Measurements from ENCODE around the gene GPR137C. TPM values are rescaled to one million over a fixed set of nuclear protein-coding genes. Genes with fewer than 3 reads are reported as not detected.
A peak's percentile ranks its signal among the peaks of the same experiment; 100 is the strongest.

GPR137C gene
- polyA plus RNA-seq, 1 donor (not counting 4 experiments of a cell fraction or from before 2014, with no cell fraction given), result 0.05 TPM

- dilution Hi-C loops (cut with MboI; ENCODE audit: extremely low pct_ligation_motif_present, low sequenced_read_pairs), result no loop called here
- no peaks in the 10 kb centered on the region for H4K20me1 ChIP-seq (ENCODE audit: control insufficient read depth, extremely low read depth, insufficient read depth, low read length)
- H3K4me2 ChIP-seq (ENCODE audit: control insufficient read depth, extremely low read depth, insufficient read depth, low read depth, low read length), result no peak overlapping the region
- H3K27ac ChIP-seq (ENCODE audit: control insufficient read depth, insufficient read depth, low read length), result no peak overlapping the region
- H3K9ac ChIP-seq (ENCODE audit: control insufficient read depth, extremely low read depth, insufficient read depth, low read length), result no peak overlapping the region
- no peaks in the 10 kb centered on the region for H3K9me3 ChIP-seq (ENCODE audit: control insufficient read depth, low read depth, low read length)
- no peaks in the 10 kb centered on the region for H3K27me3 ChIP-seq (ENCODE audit: control insufficient read depth, extremely low read depth, insufficient read depth, low read length)
- TF ChIP-seq CTCF (optimal IDR thresholded peaks at IDR 0.05 in 1 of 3, IDR thresholded peaks at IDR 0.05 in 1 of 3, conservative IDR thresholded peaks at IDR 0.05 in 1 of 3; ENCODE audit: extremely low read depth in 1 of 3, insufficient read depth in 2 of 3, low read length in 3 of 3) (no peak), EZH2 (IDR thresholded peaks at IDR 0.05; ENCODE audit: low read length) (no peak)
- H3K79me2 ChIP-seq (ENCODE audit: control insufficient read depth, insufficient read depth, low read length), result no peaks in the 10 kb centered on the region
- H3K9me1 ChIP-seq (ENCODE audit: control insufficient read depth, extremely low read depth, insufficient read depth, low read length), result no peaks in the 10 kb centered on the region
- H3K4me1 ChIP-seq (ENCODE audit: control insufficient read depth, extremely low read depth, insufficient read depth, low read length), result no peaks in the 10 kb centered on the region
- DNase-seq (ENCODE audit: low read depth, low spot score) (no peak), FAIRE-seq (no peak)
- H2AFZ ChIP-seq (ENCODE audit: control insufficient read depth, low read length), result peak overlapping the region; percentile 59
- H3K36me3 ChIP-seq (ENCODE audit: control insufficient read depth in 2 of 2, extremely low read depth in 1 of 2, insufficient read depth in 2 of 2, low read length in 2 of 2), result no peaks in the 10 kb centered on the region
- no peak overlapping the region for H3K4me3 ChIP-seq (ENCODE audit: control insufficient read depth in 2 of 3, extremely low read depth in 1 of 3, insufficient read depth in 2 of 3, low read depth in 1 of 3, low read length in 3 of 3)
Observed at GRCh38 chr14:52602131-52602530, 49.5 kb downstream of the GPR137C start.

GRCh38 chr14:52607061-52607460 lies 54.4 kb downstream of the GPR137C start:
- H3K4me2 ChIP-seq (ENCODE audit: control insufficient read depth, extremely low read depth, insufficient read depth, low read depth, low read length), result no peak overlapping the region
- H3K4me3 ChIP-seq (ENCODE audit: control insufficient read depth in 2 of 3, extremely low read depth in 1 of 3, insufficient read depth in 2 of 3, low read depth in 1 of 3, low read length in 3 of 3), result no peak overlapping the region
- no peaks in the 10 kb centered on the region for H3K4me1 ChIP-seq (ENCODE audit: control insufficient read depth, extremely low read depth, insufficient read depth, low read length)
- no peak overlapping the region for H2AFZ ChIP-seq (ENCODE audit: control insufficient read depth, low read length)
- H3K9me1 ChIP-seq (ENCODE audit: control insufficient read depth, extremely low read depth, insufficient read depth, low read length), result no peaks in the 10 kb centered on the region
- H3K9me3 ChIP-seq (ENCODE audit: control insufficient read depth, low read depth, low read length), result no peaks in the 10 kb centered on the region
- DNase-seq (ENCODE audit: low read depth, low spot score) (no peak), FAIRE-seq (no peak)
- dilution Hi-C loops (cut with MboI; ENCODE audit: extremely low pct_ligation_motif_present, low sequenced_read_pairs), result no loop called here
- H4K20me1 ChIP-seq (ENCODE audit: control insufficient read depth, extremely low read depth, insufficient read depth, low read length), result no peaks in the 10 kb centered on the region
- H3K27me3 ChIP-seq (ENCODE audit: control insufficient read depth, extremely low read depth, insufficient read depth, low read length), result no peaks in the 10 kb centered on the region
- no peak overlapping the region for H3K9ac ChIP-seq (ENCODE audit: control insufficient read depth, extremely low read depth, insufficient read depth, low read length)
- TF ChIP-seq EZH2 (IDR thresholded peaks at IDR 0.05; ENCODE audit: low read length) (no peak), CTCF (optimal IDR thresholded peaks at IDR 0.05 in 1 of 3, IDR thresholded peaks at IDR 0.05 in 1 of 3, conservative IDR thresholded peaks at IDR 0.05 in 1 of 3; ENCODE audit: extremely low read depth in 1 of 3, insufficient read depth in 2 of 3, low read length in 3 of 3) (no peak)
- H3K27ac ChIP-seq (ENCODE audit: control insufficient read depth, insufficient read depth, low read length), result no peak overlapping the region
- no peaks in the 10 kb centered on the region for H3K36me3 ChIP-seq (ENCODE audit: control insufficient read depth in 2 of 2, extremely low read depth in 1 of 2, insufficient read depth in 2 of 2, low read length in 2 of 2)
- H3K79me2 ChIP-seq (ENCODE audit: control insufficient read depth, insufficient read depth, low read length), result no peaks in the 10 kb centered on the region

Data from keratinocyte (primary cell).